ENCODE data around the gene RDX.
"Not testable (repeated sequence)": the region's sequence is repeated elsewhere in the genome, so short reads cannot be mapped to it uniquely, and the experiment has no call there.

The RDX gene

GRCh38 chr11:110272919-110273318 lies 23.5 kb downstream of the RDX start:
- no peak for DNase-seq (ENCODE audit: low spot score)

GRCh38 chr11:110269996-110270395 lies 26.4 kb downstream of the RDX start:
- no peak for DNase-seq (ENCODE audit: low spot score)

- DNase-seq (ENCODE audit: low spot score): no peak
These were observed 28.0 kb downstream of the RDX start for GRCh38 chr11:110268441-110268840.

- DNase-seq (ENCODE audit: low spot score): no peak
These were observed 34.4 kb downstream of the RDX start for GRCh38 chr11:110262072-110262403.

- DNase-seq (ENCODE audit: low spot score): no peak
These were observed 35.0 kb downstream of the RDX start for GRCh38 chr11:110261195-110262071.

GRCh38 chr11:110253525-110253924 lies 42.9 kb downstream of the RDX start:
- DNase-seq (ENCODE audit: low spot score): no peak

GRCh38 chr11:110251836-110252235 lies 44.6 kb downstream of the RDX start:
- DNase-seq (ENCODE audit: low spot score): peak; percentile 14

- no peak for DNase-seq (ENCODE audit: low spot score)
These were observed 46.2 kb downstream of the RDX start for GRCh38 chr11:110250168-110250567.

GRCh38 chr11:110249766-110250165 lies 46.6 kb downstream of the RDX start:
- DNase-seq (ENCODE audit: low spot score): no peak

- DNase-seq (ENCODE audit: low spot score): no peak
These were observed 47.3 kb downstream of the RDX start for GRCh38 chr11:110249066-110249465.

- DNase-seq (ENCODE audit: low spot score): no peak
These were observed 52.6 kb downstream of the RDX start for GRCh38 chr11:110243791-110244190.

GRCh38 chr11:110242746-110243145 lies 53.7 kb downstream of the RDX start:
- DNase-seq (ENCODE audit: low spot score): no peak

- DNase-seq (ENCODE audit: low spot score): no peak
These were observed 54.2 kb downstream of the RDX start for GRCh38 chr11:110242188-110242587.

GRCh38 chr11:110235966-110236365 lies 60.4 kb downstream of the RDX start:
- no peak for DNase-seq (ENCODE audit: low spot score)

- no peak for DNase-seq (ENCODE audit: low spot score)
These were observed 66.0 kb downstream of the RDX start for GRCh38 chr11:110230377-110230776.

GRCh38 chr11:110219006-110219785 lies 77.2 kb downstream of the RDX start:
- DNase-seq (ENCODE audit: low spot score): no peak

GRCh38 chr11:110217936-110218335 lies 78.5 kb downstream of the RDX start:
- no peak for DNase-seq (ENCODE audit: low spot score)

- DNase-seq (ENCODE audit: low spot score): no peak
These were observed 79.1 kb downstream of the RDX start for GRCh38 chr11:110217223-110217877.

GRCh38 chr11:110209313-110209694 lies 87.1 kb downstream of the RDX start:
- not testable (repeated sequence) for DNase-seq (ENCODE audit: low spot score)

- DNase-seq (ENCODE audit: low spot score): not testable (repeated sequence)
These were observed 87.6 kb downstream of the RDX start for GRCh38 chr11:110208678-110209312.

- DNase-seq (ENCODE audit: low spot score): no peak
These were observed 89.3 kb downstream of the RDX start for GRCh38 chr11:110207123-110207522.

GRCh38 chr11:110200836-110201235 lies 95.6 kb downstream of the RDX start:
- DNase-seq (ENCODE audit: low spot score): no peak
